EH (cell line): ENCODE measurements around the gene ZNF431.
"Not testable (repeated sequence)": the region's sequence is repeated elsewhere in the genome, so short reads cannot be mapped to it uniquely, and the experiment has no call there.

ENCODE experiments used
- DNase-seq: peaks from one replicate; pipeline ENCODE4 v3.0.0-alpha.2; 2015; ENCODE audit warnings: low read depth

ZNF431 gene

GRCh38 chr19:21141787-21142464 is at the start of gene ZNF431:
TSS of gene ZNF431 (plus strand) at chr19:21142040. CDS start at chr19:21142184, 144 bp downstream.
- peak; percentile 96 for DNase-seq

GRCh38 chr19:21092109-21092508 is 49.7 kb upstream of the ZNF431 start:
- peak; percentile 53 for DNase-seq

GRCh38 chr19:21094347-21095025 is 47.4 kb upstream of the ZNF431 start:
- no peak for DNase-seq

GRCh38 chr19:21098291-21098690 is 43.5 kb upstream of the ZNF431 start:
- DNase-seq: no peak

- DNase-seq: no peak
Measured at GRCh38 chr19:21101521-21102242, 40.2 kb upstream of the ZNF431 start.

GRCh38 chr19:21109116-21109515 is 32.7 kb upstream of the ZNF431 start:
- DNase-seq: peak; percentile 40

GRCh38 chr19:21110183-21110582 is 31.7 kb upstream of the ZNF431 start:
- DNase-seq: no peak

GRCh38 chr19:21115430-21115829 is 26.4 kb upstream of the ZNF431 start:
- no peak for DNase-seq

GRCh38 chr19:21117041-21117907 is 24.6 kb upstream of the ZNF431 start:
- peak; percentile 56 for DNase-seq

GRCh38 chr19:21126078-21126477 is 15.8 kb upstream of the ZNF431 start:
- no peak for DNase-seq

GRCh38 chr19:21127001-21127400 is 14.8 kb upstream of the ZNF431 start:
- DNase-seq: no peak

GRCh38 chr19:21127898-21128297 is 13.9 kb upstream of the ZNF431 start:
- DNase-seq: no peak

GRCh38 chr19:21128901-21129698 is 12.7 kb upstream of the ZNF431 start:
- no peak for DNase-seq

GRCh38 chr19:21130097-21130775 is 11.6 kb upstream of the ZNF431 start:
- no peak for DNase-seq

- DNase-seq: no peak
Measured at GRCh38 chr19:21133633-21134032, 8.2 kb upstream of the ZNF431 start.

GRCh38 chr19:21134934-21135366 is 6.9 kb upstream of the ZNF431 start:
- DNase-seq: no peak

GRCh38 chr19:21135433-21135832 is 6.4 kb upstream of the ZNF431 start:
- peak; percentile 5 for DNase-seq

GRCh38 chr19:21138130-21138529 is 3.7 kb upstream of the ZNF431 start:
- no peak for DNase-seq

- not testable (repeated sequence) for DNase-seq
Measured at GRCh38 chr19:21141006-21141405, 834 bp upstream of the ZNF431 start.

- DNase-seq: no peak
Measured at GRCh38 chr19:21143428-21143827, 1.6 kb downstream of the ZNF431 start.

- DNase-seq: no peak
Measured at GRCh38 chr19:21143854-21144253, 2.0 kb downstream of the ZNF431 start.
